ENCODE results near the gene TEKT5. TPM values are rescaled to one million over a fixed set of nuclear protein-coding genes. Genes with fewer than 3 reads are reported as not detected.

The TEKT5 gene
- 0.07 and 0.13 TPM in 2 replicates for total RNA-seq

DNA sequence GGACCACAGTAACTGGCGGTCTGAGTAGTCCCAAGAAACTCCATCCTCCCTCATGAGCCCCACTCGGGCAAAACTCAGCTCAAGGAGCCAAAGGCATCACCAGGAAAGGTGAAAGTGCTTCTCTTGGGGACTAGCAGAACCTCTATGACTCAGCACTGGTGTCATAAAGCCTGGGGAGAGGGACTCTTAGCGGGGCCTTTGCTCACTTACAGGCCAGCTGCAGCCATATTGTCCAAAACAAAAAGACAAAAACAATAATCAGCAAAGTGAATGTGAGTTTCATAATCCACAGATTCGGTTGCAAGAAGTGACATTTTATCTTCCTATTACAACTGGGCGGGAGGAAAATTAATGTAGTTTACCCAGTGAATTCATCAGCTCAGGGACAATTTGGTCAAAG, at the start of gene TEKT5:
TEKT5 (minus strand) TSS at position 101 of the 400 bp plus-strand sequence; CDS start at position 44, 57 bp downstream.

DNA sequence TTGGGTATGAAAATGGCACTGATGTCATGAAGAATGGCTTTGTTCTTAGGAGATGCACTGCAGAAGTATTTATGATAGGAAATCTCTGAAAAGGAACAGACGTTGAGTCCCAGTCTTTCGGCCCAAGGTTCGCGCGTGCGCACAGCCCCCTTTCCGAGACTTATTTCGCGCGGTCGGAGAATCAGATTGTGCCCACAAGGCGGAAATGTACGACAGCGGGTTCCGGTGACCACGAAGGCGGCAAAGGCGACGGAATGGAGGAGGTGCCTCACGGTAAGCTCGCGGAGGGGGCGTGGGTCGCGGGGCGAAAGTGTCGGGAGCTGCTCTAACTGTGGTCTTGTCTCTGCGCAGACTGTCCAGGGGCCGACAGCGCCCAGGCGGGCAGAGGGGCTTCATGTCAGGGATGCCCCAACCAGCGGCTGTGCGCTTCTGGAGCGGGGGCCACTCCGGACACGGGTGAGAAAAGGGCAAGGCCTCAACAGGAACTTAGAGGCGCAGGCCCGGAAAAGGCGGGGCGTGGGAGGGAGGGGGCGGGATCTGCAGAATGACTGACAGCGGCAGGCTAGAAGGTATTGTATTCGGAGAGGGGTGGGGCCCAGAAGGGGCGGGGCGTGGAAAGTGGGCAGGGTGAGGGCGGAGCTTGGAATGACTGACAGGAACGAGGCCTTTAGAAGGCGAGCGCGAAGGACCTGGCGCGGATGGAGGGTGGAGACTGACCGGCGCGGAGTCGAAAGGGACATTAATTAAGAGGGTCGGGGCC, 49.1 kb upstream of the TEKT5 start, which contains the start of gene NUBP1:
NUBP1 (plus strand) TSS at position 233 of the 760 bp plus-strand sequence; CDS start at position 255, 22 bp downstream.

DNA sequence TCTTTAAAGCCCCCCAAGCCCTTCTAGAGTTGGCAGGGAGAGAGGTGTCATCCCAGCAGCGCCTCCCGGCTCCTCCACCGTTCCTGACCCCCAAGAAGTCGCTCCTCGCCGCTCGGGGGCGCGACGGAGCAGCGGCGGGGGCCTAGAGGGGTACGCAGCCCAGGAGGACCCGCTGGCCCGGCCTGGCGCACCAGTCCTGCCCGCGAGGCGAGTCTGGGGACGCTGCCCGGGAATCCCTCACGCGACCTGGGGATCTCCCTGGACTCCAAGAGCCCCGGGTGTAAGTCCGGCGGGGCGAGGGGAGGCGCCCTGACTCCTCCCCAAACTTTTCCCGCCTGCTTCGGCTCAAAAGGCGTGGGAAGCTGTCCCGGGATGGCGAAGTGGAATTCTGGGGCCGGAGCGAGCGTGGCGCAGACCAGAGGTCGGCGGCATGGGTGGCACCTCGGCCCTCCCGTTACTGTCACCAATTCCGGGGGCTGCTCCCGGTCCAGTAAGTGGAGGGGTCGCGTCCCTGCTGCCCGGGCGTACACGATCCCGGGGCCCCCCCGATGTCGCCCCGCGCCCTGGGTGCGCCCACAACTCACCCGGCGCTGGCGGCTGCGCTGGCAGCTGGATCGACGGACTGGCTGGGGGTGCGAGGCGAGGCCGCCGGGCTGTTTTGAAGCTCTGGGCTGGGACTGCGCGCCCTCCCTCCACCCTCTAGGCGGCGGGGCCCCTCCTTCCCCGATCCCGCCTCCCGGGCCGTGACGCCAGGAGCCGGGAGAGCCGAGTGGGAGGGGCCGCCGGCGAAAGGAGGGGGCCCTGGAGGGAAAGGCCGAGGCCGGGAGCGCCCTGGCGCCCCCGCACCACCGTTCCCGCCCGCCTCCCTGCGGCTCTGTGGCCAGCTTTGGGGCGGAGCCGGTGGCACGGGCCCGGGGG, 114.5 kb downstream of the TEKT5 start, which contains the start of gene EMP2:
EMP2 (minus strand) TSS at position 634 of the 918 bp plus-strand sequence. CDS start 32,981 bp downstream, outside the sequence.

Other genes starting within 250 kb of the TEKT5 start
- gene EMP2, start 114.3 kb downstream of the TEKT5 start, total RNA-seq: 13.0 and 32.8 TPM in 2 replicates
- 12.5 and 13.6 TPM in 2 replicates for gene NUBP1, start 48.9 kb upstream of the TEKT5 start, total RNA-seq
- gene TVP23A, start 123.9 kb upstream of the TEKT5 start, total RNA-seq: 0.07 TPM in 1 of 2 replicates, not detected in the other
- 0.10 and 1.1 TPM in 2 replicates for gene CIITA, start 182.3 kb upstream of the TEKT5 start, total RNA-seq
- gene DEXI, start 247.5 kb upstream of the TEKT5 start, total RNA-seq: 41.8 and 48.2 TPM in 2 replicates
- gene CLEC16A, start 249.6 kb upstream of the TEKT5 start, total RNA-seq: 15.5 and 17.0 TPM in 2 replicates